BJ (cell line): ENCODE data around the gene TSNAXIP1. TPM values are rescaled to one million over a fixed set of nuclear protein-coding genes. Genes with fewer than 3 reads are reported as not detected.

Experiments
- CTCF ChIA-PET: fragments of 350-600 bp; formaldehyde crosslinking; extraction: SDS; loops from one replicate; lab custom pipeline; 2021; ENCODE audit warnings: antibody characterized with exemption, inconsistent platforms; lab: Yijun Ruan, JAX
- POLR2A ChIA-PET: fragments of 300-600 bp; sonication (Branson Sonifier 250); formaldehyde crosslinking; extraction: SDS; loops from one replicate; lab custom pipeline; 2021; ENCODE audit warnings: antibody characterized with exemption; lab: Charles Lee
- DNase-seq: peaks from one replicate; pipeline ENCODE4 v3.0.0-alpha.2; 2011; ENCODE audit warnings: low read depth
- H3K27me3 ChIP-seq: 2 replicates; pipeline ENCODE4 v1.6.0; 2011; ENCODE audit warnings: low read length; ENCODE audit not compliant: control insufficient read depth, insufficient read depth
- H3K36me3 ChIP-seq: 2 replicates; pipeline ENCODE4 v1.5.1; 2011; ENCODE audit warnings: low read length; ENCODE audit not compliant: control insufficient read depth, insufficient read depth
- H3K4me3 ChIP-seq: 2 replicates; pipeline ENCODE4 v1.5.1; 2011; ENCODE audit warnings: low read depth, mild to moderate bottlenecking, control low read depth, low read length
- polyA plus RNA-seq: library from polyadenylated mRNA; depleted of rRNA; stranded (reverse); fragments of >200 nt; gene quantifications from 2 replicates; pipeline ENCODE4 v1.2.3, GENCODE V29; 2011
- TF ChIP-seq, protein P1 (sequence below): IDR thresholded peaks from 2 replicates; pipeline ENCODE4 v1.5.1; 2011; ENCODE audit warnings: low read depth, mild to moderate bottlenecking, control low read depth, inconsistent platforms, low read length, moderate library complexity; ENCODE audit not compliant: insufficient read depth

TSNAXIP1 gene
- polyA plus RNA-seq, 1 experiment, result 1.6 TPM

DNA sequence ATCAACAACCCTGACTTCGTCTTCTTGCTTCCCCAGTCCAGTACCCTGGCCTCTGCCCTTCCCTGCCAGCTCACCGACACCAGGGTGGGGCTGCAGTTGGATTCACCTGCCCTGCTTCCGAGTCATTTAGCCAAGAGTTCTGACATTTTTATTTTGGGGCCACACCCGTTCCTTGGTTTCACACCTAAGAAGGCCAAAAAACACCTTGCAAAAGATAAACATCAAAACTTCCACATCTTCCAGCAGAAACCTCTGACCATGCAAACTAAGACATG, 45.8 kb upstream of the TSNAXIP1 start:
- Histone ChIP-seq H3K36me3 (peaks cover 5% of the 10 kb centered on the region), H3K27me3 (no peaks in the 10 kb centered on the region), H3K4me3 (no peak overlapping the region)
- POLR2A ChIA-PET, result no interaction called here
- DNase-seq, result no peak
- TF ChIP-seq, protein P1, sequence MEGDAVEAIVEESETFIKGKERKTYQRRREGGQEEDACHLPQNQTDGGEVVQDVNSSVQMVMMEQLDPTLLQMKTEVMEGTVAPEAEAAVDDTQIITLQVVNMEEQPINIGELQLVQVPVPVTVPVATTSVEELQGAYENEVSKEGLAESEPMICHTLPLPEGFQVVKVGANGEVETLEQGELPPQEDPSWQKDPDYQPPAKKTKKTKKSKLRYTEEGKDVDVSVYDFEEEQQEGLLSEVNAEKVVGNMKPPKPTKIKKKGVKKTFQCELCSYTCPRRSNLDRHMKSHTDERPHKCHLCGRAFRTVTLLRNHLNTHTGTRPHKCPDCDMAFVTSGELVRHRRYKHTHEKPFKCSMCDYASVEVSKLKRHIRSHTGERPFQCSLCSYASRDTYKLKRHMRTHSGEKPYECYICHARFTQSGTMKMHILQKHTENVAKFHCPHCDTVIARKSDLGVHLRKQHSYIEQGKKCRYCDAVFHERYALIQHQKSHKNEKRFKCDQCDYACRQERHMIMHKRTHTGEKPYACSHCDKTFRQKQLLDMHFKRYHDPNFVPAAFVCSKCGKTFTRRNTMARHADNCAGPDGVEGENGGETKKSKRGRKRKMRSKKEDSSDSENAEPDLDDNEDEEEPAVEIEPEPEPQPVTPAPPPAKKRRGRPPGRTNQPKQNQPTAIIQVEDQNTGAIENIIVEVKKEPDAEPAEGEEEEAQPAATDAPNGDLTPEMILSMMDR, result no peak
- CTCF ChIA-PET, result no interaction called here

DNA sequence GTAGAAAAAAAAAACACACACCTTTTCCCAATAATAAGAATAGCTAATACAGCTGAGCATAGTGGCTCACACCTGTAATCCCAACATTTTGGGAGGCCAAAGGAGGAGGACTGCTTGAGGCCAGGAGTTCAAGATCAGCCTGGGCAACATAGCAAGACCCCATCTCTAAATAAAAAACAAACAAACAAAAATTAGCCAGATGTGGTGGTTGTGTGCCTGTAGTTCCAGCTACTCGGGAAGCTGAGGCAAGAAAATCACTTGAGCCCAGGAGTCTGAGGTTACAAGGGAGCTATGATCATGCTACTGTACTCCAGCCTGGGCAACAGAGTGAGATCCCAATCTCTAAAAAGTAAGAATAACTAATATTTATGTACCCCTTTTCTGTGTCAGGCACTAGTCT, 44.8 kb upstream of the TSNAXIP1 start:
- Histone ChIP-seq H3K27me3 (no peaks in the 10 kb centered on the region), H3K36me3 (peaks cover 5% of the 10 kb centered on the region), H3K4me3 (no peak overlapping the region)
- TF ChIP-seq, protein P1, result no peak
- ChIA-PET POLR2A (no interaction called here), CTCF (interaction anchor here (0.9 kb wide), 1 partner anchor 93 kb away, joined by 3 read pairs; no protein-coding TSS in a partner anchor)
- no peak for DNase-seq

DNA sequence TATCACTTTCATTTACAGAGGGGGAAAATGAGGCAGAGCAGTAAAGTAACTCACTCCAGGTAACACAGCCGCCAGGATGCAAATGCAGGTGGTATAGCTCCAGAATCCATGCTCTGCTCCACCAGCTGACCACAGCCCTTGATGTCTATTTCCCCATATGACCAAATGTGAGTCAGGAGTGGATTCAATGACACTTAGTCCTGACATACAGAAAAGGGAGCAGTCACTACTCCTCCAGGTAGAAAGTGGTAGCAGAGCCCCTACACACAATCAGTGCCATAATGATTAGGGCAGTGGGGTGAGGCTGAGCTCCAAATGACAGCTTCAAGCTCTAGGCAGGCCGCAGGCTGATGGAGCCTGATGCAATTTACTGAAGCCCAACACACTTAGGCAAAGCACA, 44.3 kb upstream of the TSNAXIP1 start:
- TF ChIP-seq, protein P1, result no peak
- ChIA-PET CTCF (interaction anchor here (0.9 kb wide), 1 partner anchor 94 kb away, joined by 3 read pairs; no protein-coding TSS in a partner anchor), POLR2A (no interaction called here)
- no peak overlapping the region for H3K4me3 ChIP-seq
- H3K27me3 ChIP-seq, result no peaks in the 10 kb centered on the region
- no peak for DNase-seq
- H3K36me3 ChIP-seq, result peaks cover 5% of the 10 kb centered on the region; the same call in 1 of the 2 replicates

DNA sequence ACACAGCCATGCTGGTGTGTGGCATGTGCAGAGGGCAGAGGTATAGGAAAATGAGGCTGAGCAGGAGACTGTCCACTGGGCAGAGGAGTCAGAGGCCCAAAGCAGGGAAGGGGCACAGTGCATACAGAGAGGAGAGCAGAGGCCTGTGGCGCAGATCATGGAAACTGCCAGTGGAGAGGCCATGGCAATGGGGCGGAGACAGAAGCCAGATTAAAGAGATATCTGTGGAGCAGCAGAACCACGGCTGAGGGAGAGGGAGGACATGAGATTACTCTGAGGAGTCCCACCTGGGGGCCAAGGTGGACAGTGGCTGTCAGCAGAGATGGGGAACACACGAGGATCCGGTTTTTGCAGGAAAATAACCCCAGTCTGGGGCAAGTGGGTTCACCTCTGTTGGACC, 43.6 kb upstream of the TSNAXIP1 start:
- Histone ChIP-seq H3K4me3 (no peak overlapping the region), H3K36me3 (peaks cover 4% of the 10 kb centered on the region; the same call in 1 of the 2 replicates), H3K27me3 (no peaks in the 10 kb centered on the region)
- no peak for DNase-seq
- CTCF ChIA-PET, result no interaction called here
- POLR2A ChIA-PET, result no interaction called here
- TF ChIP-seq, protein P1, result no peak

DNA sequence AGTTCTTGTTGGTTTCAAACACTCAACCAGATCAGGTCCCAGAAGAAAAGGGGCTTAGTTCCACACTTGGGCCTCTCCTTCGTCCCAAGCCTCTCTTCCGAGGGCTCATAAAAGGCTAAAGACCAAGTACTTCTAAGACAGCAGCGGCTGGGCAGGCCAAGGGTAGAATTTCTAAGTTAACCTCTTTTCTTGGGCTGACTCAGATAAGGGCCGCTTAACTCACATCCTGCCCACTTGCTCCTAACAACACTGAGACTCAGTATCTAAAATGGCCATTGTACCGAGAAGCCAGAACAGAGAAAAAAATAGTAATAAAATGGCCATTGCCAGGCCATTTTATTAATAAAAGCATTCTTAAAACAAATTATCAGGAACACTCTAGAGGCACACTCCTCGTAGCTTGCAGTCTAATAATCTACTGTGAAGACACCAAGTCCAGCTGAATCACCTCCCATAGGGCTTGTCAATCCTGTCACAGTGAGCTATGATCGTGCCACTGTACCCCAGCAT, 42.5 kb upstream of the TSNAXIP1 start:
- H3K27me3 ChIP-seq, result no peaks in the 10 kb centered on the region
- POLR2A ChIA-PET, result no interaction called here
- no peak for DNase-seq
- no peak overlapping the region for H3K4me3 ChIP-seq
- TF ChIP-seq, protein P1, result no peak
- CTCF ChIA-PET, result no interaction called here
- H3K36me3 ChIP-seq, result peaks cover 2% of the 10 kb centered on the region; the same call in 1 of the 2 replicates
